ENCODE results near the gene NUDT3. TPM values are rescaled to one million over a fixed set of nuclear protein-coding genes. Genes with fewer than 3 reads are reported as not detected.
A peak's percentile ranks its signal among the peaks of the same experiment; 100 is the strongest.

NUDT3 gene
- total RNA-seq, 1 donor from 2014 or later = 16.6 TPM

- peak; percentile 33 for DNase-seq (ENCODE audit: low spot score)
- no peak for ATAC-seq
Observed at GRCh38 chr6:34243131-34243771, 149.2 kb downstream of the NUDT3 start.

- DNase-seq (ENCODE audit: low spot score) (peak; percentile 39), ATAC-seq (no peak)
Observed at GRCh38 chr6:34242252-34243130, 150.0 kb downstream of the NUDT3 start.

GRCh38 chr6:34241351-34242215 lies 150.9 kb downstream of the NUDT3 start:
- ATAC-seq (no peak), DNase-seq (ENCODE audit: low spot score) (peak; percentile 35)

- DNase-seq (ENCODE audit: low spot score) (peak; percentile 43), ATAC-seq (no peak)
Observed at GRCh38 chr6:34240329-34241248, 151.9 kb downstream of the NUDT3 start.

DNA sequence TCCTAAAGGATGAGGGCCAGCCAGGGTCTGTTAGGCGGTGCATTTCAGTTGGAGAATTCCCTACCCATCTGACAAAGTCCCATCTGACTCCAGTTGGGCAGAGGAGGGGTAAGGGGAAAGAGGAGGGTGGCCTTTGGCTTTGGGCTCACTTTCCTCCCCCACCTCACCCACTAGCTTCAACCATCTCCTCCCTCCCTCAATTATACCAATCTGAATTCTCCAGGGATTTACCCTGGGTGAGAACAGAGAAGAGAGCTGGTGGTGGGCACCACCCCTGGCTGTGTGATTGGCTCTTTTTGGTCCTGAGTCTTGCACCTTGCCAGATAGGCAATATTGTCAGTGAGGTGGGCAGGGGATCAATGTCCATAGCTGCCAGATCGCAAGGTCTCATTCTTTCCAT lies 152.6 kb downstream of the NUDT3 start:
- ATAC-seq = no peak
- DNase-seq (ENCODE audit: low spot score) = no peak

- ATAC-seq (no peak), DNase-seq (ENCODE audit: low spot score) (no peak)
Observed at GRCh38 chr6:34239500-34239825, 153.0 kb downstream of the NUDT3 start.

GRCh38 chr6:34238585-34239499 lies 153.6 kb downstream of the NUDT3 start:
- ATAC-seq (no peak), DNase-seq (ENCODE audit: low spot score) (no peak)

- ATAC-seq (peak; percentile 7), DNase-seq (ENCODE audit: low spot score) (no peak)
Observed at GRCh38 chr6:34237722-34238584, 154.5 kb downstream of the NUDT3 start.

- no peak for DNase-seq (ENCODE audit: low spot score)
- peak; percentile 37 for ATAC-seq
Observed at GRCh38 chr6:34237316-34237721, 155.2 kb downstream of the NUDT3 start.

GRCh38 chr6:34236443-34237315 lies 155.8 kb downstream of the NUDT3 start, which contains the start of gene HMGA1:
Gene HMGA1 (plus strand): TSS chr6:34236873. CDS start chr6:34240781, 3,908 bp downstream.
- peak; percentile 88 for ATAC-seq
- peak; percentile 89 for DNase-seq (ENCODE audit: low spot score)

DNA sequence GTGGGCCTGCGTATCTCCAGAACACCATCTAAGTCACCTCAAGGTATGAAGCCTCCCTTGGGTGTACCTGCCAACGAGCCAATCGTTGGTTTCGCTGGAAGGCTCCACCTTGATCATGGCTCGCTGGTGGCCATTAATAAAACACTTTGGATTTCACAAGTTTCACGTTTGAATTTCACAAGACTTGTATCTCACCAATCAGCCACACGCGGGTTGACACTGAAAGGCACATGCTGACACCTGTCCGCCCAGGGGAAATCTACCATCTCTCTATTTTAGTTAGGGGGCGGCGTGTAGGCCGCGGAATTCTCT lies 156.4 kb downstream of the NUDT3 start:
- ATAC-seq (peak; percentile 53), DNase-seq (ENCODE audit: low spot score) (peak; percentile 72)

- peak; percentile 12 for ATAC-seq
- peak; percentile 63 for DNase-seq (ENCODE audit: low spot score)
Observed at GRCh38 chr6:34235307-34236130, 156.9 kb downstream of the NUDT3 start.

DNA sequence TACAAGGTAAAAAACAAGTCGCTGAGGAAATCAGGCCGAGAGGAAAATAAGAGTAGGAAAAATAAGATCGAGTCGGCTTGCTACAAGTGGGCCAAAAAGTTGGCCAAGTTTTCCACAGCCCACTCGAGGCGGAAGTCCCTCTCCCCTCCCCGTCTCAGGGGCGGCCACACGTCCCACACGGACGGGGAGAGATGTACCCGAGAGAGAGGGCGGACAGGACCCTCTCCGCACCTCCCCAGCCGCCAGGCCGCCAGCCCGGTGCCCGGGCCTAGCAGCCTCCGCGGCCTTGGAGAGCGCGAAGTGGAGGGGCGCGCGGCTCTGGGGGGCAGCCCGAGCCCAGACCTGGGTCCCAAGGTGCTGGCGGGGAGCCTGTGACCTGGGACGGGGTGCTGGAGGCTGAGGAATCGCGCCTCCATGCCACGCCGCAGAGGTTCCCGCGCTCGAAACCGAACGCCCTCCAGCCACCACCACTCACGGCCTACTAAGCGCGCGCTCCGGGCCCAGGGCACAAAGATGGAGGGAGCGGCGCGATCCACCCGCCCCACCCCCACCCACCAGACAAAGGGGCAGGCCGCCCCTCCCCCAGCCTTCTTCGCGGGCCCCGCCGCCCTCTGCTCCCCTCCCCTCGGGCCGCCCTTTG lies 157.7 kb downstream of the NUDT3 start:
- DNase-seq (ENCODE audit: low spot score) = no peak
- ATAC-seq = no peak

DNA sequence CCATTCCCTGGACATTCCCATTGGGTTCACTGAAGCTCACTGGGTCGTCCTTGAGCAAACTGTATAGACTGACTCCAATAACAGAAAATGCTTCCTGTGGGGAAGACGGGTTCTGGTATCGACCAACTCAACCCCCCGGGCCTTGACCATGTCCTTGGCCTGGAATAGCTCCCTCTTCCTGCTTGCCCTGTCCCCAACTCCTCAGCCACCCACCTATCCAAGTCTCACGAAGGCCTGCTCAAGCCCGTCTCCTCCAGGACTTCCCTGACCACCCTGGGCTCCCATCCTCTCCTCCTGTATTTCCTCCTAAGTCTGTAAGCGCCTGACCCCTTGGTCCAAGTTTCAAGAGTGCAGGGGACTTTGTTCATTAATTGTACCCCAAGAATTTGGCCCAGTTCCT lies 158.6 kb downstream of the NUDT3 start:
- no peak for ATAC-seq
- DNase-seq (ENCODE audit: low spot score) = no peak

DNA sequence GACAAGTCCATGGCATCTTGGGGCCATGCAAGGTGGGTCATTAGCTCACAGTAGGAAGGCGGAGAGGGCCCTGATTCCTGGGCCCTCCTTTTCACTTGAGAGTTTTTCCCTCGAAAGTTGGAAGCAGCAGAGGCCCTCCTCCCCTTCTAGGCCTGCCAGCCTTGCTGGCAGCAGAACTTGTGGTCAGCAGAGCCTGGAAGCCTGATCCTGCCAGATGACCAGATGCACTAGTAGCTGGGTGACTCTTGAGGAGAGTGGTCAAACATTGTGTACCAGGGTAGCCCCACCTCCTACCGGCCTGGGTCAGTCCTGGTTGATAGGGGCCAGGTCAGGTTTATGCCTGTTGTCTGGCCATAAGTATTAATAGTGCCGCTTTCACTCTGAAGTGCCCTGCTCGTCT lies 159.6 kb downstream of the NUDT3 start:
- no peak for DNase-seq (ENCODE audit: low spot score)

More for the DNA sequence above, 159.6 kb downstream of the NUDT3 start:
- ATAC-seq = no peak

All from left lobe of liver (tissue), 2 donors.